ENCODE results near the gene CCT6A. TPM values are rescaled to one million over a fixed set of nuclear protein-coding genes. Genes with fewer than 3 reads are reported as not detected.

Gene CCT6A
- total and polyA plus RNA-seq, 9 of the 15 experiments (the other 6 are each of a cell fraction or from before 2014, with no cell fraction given): 244 to 708 (median 387) TPM

GRCh38 chr7:56106108-56107073, 54.8 kb downstream of the CCT6A start, which contains the start of gene CHCHD2 (continued):
- TF ChIP-seq ZBTB49 (CRISPR knock-in tag; IDR thresholded peaks at IDR 0.05; ENCODE audit: borderline replicate concordance) (no peak), SMARCB1 (IDR thresholded peaks at IDR 0.05; ENCODE audit: insufficient read length, low read depth) (no peak), CUX1 (CRISPR knock-in tag; IDR thresholded peaks at IDR 0.05) (no peak), KLF6 (CRISPR knock-in tag; IDR thresholded peaks at IDR 0.05; ENCODE audit: borderline replicate concordance) (no peak), MYC (IDR thresholded peaks at IDR 0.05; ENCODE audit: low read depth, low read length) (peak; percentile 95), MYC (CRISPR knock-in tag; IDR thresholded peaks at IDR 0.05; ENCODE audit: borderline replicate concordance, low read depth) (peak; percentile 70; the same call in 1 of the 2 replicates), SRSF3 (IDR thresholded peaks at IDR 0.05; ENCODE audit: insufficient read depth, low read length) (no peak), SIN3B (IDR thresholded peaks at IDR 0.05; ENCODE audit: low read depth) (no peak; the same call in 1 of the 2 replicates), ZNF609 (CRISPR knock-in tag; IDR thresholded peaks at IDR 0.05; ENCODE audit: borderline replicate concordance) (peak; percentile 51; the same call in 1 of the 2 replicates), RBM17 (IDR thresholded peaks at IDR 0.05; ENCODE audit: borderline replicate concordance, low read depth, low read length) (no peak), NFIX (CRISPR knock-in tag; IDR thresholded peaks at IDR 0.05; ENCODE audit: low read depth) (no peak), ILK (tag; IDR thresholded peaks at IDR 0.05; ENCODE audit: borderline replicate concordance, low read depth) (no peak), ZNF75A (CRISPR knock-in tag; IDR thresholded peaks at IDR 0.05) (no peak)
